Natural killer cell (primary cell): ENCODE measurements around the gene IFNB1. TPM values are rescaled to one million over a fixed set of nuclear protein-coding genes. Genes with fewer than 3 reads are reported as not detected.

Source experiments
- ATAC-seq, 3 donors: fragments of 150-1000 bp in 2 of 3; fragments of 200-7000 bp in 1 of 3; cut with Tn5 transposase; 1 replicate in 1 of 3; 2 replicates in 2 of 3; pipeline ENCODE4 v1.10.0; 2021; ENCODE audit warnings: mild to moderate bottlenecking in 2 of 3, moderate library complexity in 2 of 3
- DNase-seq, 2 donors: peaks; one replicate each; pipeline versions ENCODE4 v3.0.0 to v3.0.0-alpha.2; 2013 to 2021; ENCODE audit warnings: mixed read lengths in 1 of 2
- H3K27ac ChIP-seq: one replicate; pipeline ENCODE4 v1.5.1; 2013; ENCODE audit warnings: mild to moderate bottlenecking, low read length
- H3K27me3 ChIP-seq: one replicate; pipeline ENCODE4 v1.6.1; 2013; ENCODE audit warnings: low read length; ENCODE audit not compliant: control insufficient read depth, insufficient read depth
- H3K36me3 ChIP-seq: one replicate; pipeline ENCODE4 v1.6.1; 2013; ENCODE audit warnings: low read length; ENCODE audit not compliant: control insufficient read depth, insufficient read depth
- H3K4me1 ChIP-seq: one replicate; pipeline ENCODE4 v1.6.1; 2013; ENCODE audit warnings: low read length; ENCODE audit not compliant: control insufficient read depth, insufficient read depth
- H3K4me3 ChIP-seq: one replicate; pipeline ENCODE4 v1.5.1; 2013; ENCODE audit warnings: low read length
- H3K9me3 ChIP-seq: one replicate; pipeline ENCODE4 v1.6.1; 2013; ENCODE audit warnings: low read length; ENCODE audit not compliant: control insufficient read depth, insufficient read depth
- H3K27ac Mint-ChIP-seq, 2 donors: one replicate each; pipeline ENCODE4 v1.8.0; 2022; ENCODE audit warnings: mild to moderate bottlenecking in 2 of 2, mixed read lengths in 2 of 2, moderate library complexity in 1 of 2
- H3K27me3 Mint-ChIP-seq, 2 donors: one replicate each; pipeline ENCODE4 v1.8.0; 2022; ENCODE audit warnings: low read depth in 2 of 2, mixed read lengths in 2 of 2
- H3K36me3 Mint-ChIP-seq: one replicate; pipeline ENCODE4 v1.8.0; 2022; ENCODE audit warnings: mixed read lengths
- H3K4me1 Mint-ChIP-seq, 2 donors: one replicate each; pipeline ENCODE4 v1.8.0; 2022; ENCODE audit warnings: mixed read lengths in 2 of 2
- H3K4me3 Mint-ChIP-seq: one replicate; pipeline ENCODE4 v1.8.0; 2022; ENCODE audit warnings: mild to moderate bottlenecking, moderate library complexity, mixed read lengths
- H3K9me3 Mint-ChIP-seq, 2 donors: one replicate each; pipeline ENCODE4 v1.8.0; 2022; ENCODE audit warnings: mixed read lengths in 2 of 2
- CTCF ChIP-seq: fragments of 200-600 bp; IDR thresholded peaks from one replicate; pipeline ENCODE4 v1.8.0; 2022; ENCODE audit warnings: antibody characterized with exemption
- WGBS: methylation state at CpG from one replicate; pipeline ENCODE4 v1.1.7; 2013; ENCODE audit warnings: missing lambda C conversion rate; ENCODE audit not compliant: insufficient coverage; 5-methylcytosine and 5-hydroxymethylcytosine counted together
- intact Hi-C: fragments of 100-400 bp; cut with micrococcal nuclease; formaldehyde crosslinking; loops from one replicate; pipeline ENCODE4 v1.14.2; 2022
- total RNA-seq, 4 donors: library from RNA; stranded (reverse); fragments of 120-200 nt in 1 of 4; gene quantifications; one replicate each; pipeline versions ENCODE4 v1.2.3 to v1.2.4, GENCODE V29; 2013 to 2022

IFNB1 gene
- total RNA-seq, 3 donors from 2014 or later (not counting 1 experiment from before 2014, with no cell fraction given): not detected

DNA sequence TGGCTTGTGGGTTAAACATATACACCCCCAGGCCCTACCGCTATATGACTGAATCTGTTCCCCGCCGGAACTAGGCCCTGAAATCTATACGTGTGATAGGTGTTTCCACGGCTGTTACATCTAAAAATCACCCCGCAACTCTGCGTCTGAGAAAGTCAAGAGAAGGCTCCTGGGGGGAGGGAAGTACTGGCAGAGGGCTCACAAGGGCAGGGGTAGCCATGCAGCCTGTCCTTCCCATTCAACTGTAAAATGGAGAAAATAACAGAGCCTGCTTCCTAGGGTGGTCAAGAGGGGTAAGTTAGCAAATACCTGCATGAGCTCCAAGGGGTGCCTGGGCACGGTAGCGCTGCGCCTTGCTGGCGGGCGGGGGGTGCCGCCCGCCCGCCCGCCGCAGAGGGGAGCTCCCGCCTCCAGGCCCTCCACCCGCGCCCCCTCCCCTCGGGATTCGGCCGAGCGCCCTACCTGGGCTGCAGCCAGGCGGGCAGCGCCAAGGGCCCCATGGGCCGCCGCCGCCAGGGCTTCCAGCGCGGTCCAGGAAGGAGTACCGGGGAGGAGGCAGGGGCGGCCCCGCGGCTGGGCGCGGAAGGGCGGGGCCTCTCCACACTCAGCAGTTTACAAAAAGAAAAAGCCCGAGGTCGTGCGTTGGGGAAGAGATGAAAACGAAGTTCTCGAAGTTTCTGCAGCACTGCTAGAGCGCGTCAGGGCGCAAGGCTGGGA lies 46.5 kb downstream of the IFNB1 start, which contains the start of gene HACD4:
HACD4 (minus strand) TSS at position 550 of the 717 bp plus-strand sequence; CDS start at position 500, 50 bp downstream.
- Mint-ChIP-seq H3K27me3 (no peaks in the 10 kb centered on the region), H3K9me3 (no peaks in the 10 kb centered on the region), H3K27ac (peak within 1 kb of the TSS in 1 of 2 donors; percentile 68), H3K36me3 (no peaks in the 10 kb centered on the region), H3K4me3 (peak within 1 kb of the TSS; percentile 69), H3K4me1 (peaks cover 24 to 32% of the 10 kb centered on the region in 2 donors)
- under 1% methylated on average over 45 of the region's 46 CpGs for WGBS
- no peaks in the 10 kb centered on the region for H3K27me3 ChIP-seq
- H3K36me3 ChIP-seq: peaks cover 4% of the 10 kb centered on the region
- TF ChIP-seq CTCF: no peak
- H3K4me1 ChIP-seq: peaks cover 14% of the 10 kb centered on the region
- intact Hi-C loops: loop anchor here (1.0 to 5.0 kb wide), 3 partner anchors 30 to 409 kb away; partner anchors contain the start of gene MLLT3
- peak; percentile 75 to 87 (median 83) for ATAC-seq
- peak within 1 kb of the TSS; percentile 78 for H3K27ac ChIP-seq
- DNase-seq: peak; percentile 58 to 80
- H3K9me3 ChIP-seq: no peaks in the 10 kb centered on the region
- H3K4me3 ChIP-seq: peak within 1 kb of the TSS; percentile 52

- no peak overlapping the region for H3K4me3 Mint-ChIP-seq
Observed at GRCh38 chr9:21030389-21031035, 47.2 kb downstream of the IFNB1 start.

DNA sequence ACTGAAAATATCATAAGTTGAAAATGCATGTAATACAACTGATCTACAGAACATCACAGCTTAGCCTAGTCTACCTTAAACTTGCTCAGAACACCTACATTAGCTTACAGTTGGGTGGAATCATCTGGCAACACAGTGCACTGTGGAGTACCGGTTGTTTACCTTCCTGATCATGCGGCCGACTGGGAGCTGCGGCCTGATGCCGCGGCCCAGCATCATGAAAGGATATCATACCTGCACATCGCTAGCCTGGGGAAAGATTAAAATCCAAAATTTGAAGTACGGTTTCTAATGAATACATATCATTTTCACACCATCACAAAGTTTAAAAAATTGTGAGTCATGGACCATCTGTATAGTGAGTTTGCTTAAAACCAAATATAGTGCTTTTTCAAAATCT lies 48.1 kb downstream of the IFNB1 start:
- Histone ChIP-seq H3K4me3 (no peak overlapping the region), H3K9me3 (no peaks in the 10 kb centered on the region), H3K4me1 (peaks cover 14% of the 10 kb centered on the region), H3K27me3 (no peaks in the 10 kb centered on the region), H3K36me3 (peaks cover 13% of the 10 kb centered on the region), H3K27ac (no peak overlapping the region)
- ATAC-seq (no peak), DNase-seq (no peak)
- Mint-ChIP-seq H3K4me3 (no peak overlapping the region), H3K4me1 (peaks cover 30 to 39% of the 10 kb centered on the region in 2 donors), H3K9me3 (no peaks in the 10 kb centered on the region), H3K27me3 (no peaks in the 10 kb centered on the region), H3K36me3 (peaks cover 7% of the 10 kb centered on the region), H3K27ac (no peak overlapping the region)
- intact Hi-C loops: loop anchor here (2.0 to 5.0 kb wide), 2 partner anchors 29 to 407 kb away; partner anchors contain the start of gene MLLT3
- WGBS: 82% methylated on average over 7 of the region's 8 CpGs
- TF ChIP-seq CTCF: no peak

More at GRCh38 chr9:21030389-21031035, 47.2 kb downstream of the IFNB1 start:
- Mint-ChIP-seq H3K9me3 (no peaks in the 10 kb centered on the region), H3K27ac (no peak overlapping the region), H3K27me3 (no peaks in the 10 kb centered on the region), H3K4me1 (peaks cover 30 to 39% of the 10 kb centered on the region in 2 donors), H3K36me3 (peaks cover 7% of the 10 kb centered on the region)
- Histone ChIP-seq H3K27me3 (no peaks in the 10 kb centered on the region), H3K4me1 (peaks cover 14% of the 10 kb centered on the region), H3K36me3 (peaks cover 9% of the 10 kb centered on the region), H3K4me3 (peak overlapping the region; percentile 52), H3K27ac (peak overlapping the region; percentile 78), H3K9me3 (no peaks in the 10 kb centered on the region)
- intact Hi-C loops: loop anchor here (1.0 to 5.0 kb wide), 3 partner anchors 30 to 408 kb away; partner anchors contain the start of gene MLLT3
- ATAC-seq (peak; percentile 59 to 78 (median 67)), DNase-seq (peak in 1 of 2 donors; percentile 58)
- no peak for TF ChIP-seq CTCF
- 36% methylated on average over 3 of the region's 5 CpGs for WGBS
